GM19395 (cell line): ENCODE data around the gene VEGFA.

ENCODE experiments used
- ATAC-seq: cut with Tn5 transposase; IDR thresholded peaks from one replicate; pipeline ENCODE4 v1.9.1; 2021; ENCODE audit warnings: mild to moderate bottlenecking, moderate library complexity; ENCODE audit not compliant: unreplicated experiment

VEGFA gene

GRCh38 chr6:43771858-43772680 lies 2.1 kb downstream of the VEGFA start:
- no peak for ATAC-seq

GRCh38 chr6:43772681-43773049 lies 2.7 kb downstream of the VEGFA start:
- no peak for ATAC-seq

- ATAC-seq = peak; percentile 32
Measured at GRCh38 chr6:43773050-43773979, 3.3 kb downstream of the VEGFA start.

- ATAC-seq = no peak
Measured at GRCh38 chr6:43773980-43774775, 4.2 kb downstream of the VEGFA start.

GRCh38 chr6:43774776-43775534 lies 4.9 kb downstream of the VEGFA start:
- ATAC-seq = no peak

GRCh38 chr6:43775535-43775885 lies 5.5 kb downstream of the VEGFA start:
- no peak for ATAC-seq

GRCh38 chr6:43776115-43776798 lies 6.2 kb downstream of the VEGFA start:
- no peak for ATAC-seq

GRCh38 chr6:43776799-43777776 lies 7.1 kb downstream of the VEGFA start:
- no peak for ATAC-seq

GRCh38 chr6:43778131-43778855 lies 8.3 kb downstream of the VEGFA start:
- no peak for ATAC-seq

GRCh38 chr6:43778976-43779851 lies 9.2 kb downstream of the VEGFA start:
- ATAC-seq = no peak

- ATAC-seq = no peak
Measured at GRCh38 chr6:43779852-43780236, 9.8 kb downstream of the VEGFA start.

GRCh38 chr6:43780293-43780692 lies 10.3 kb downstream of the VEGFA start:
- no peak for ATAC-seq

GRCh38 chr6:43780941-43781928 lies 11.2 kb downstream of the VEGFA start:
- no peak for ATAC-seq

GRCh38 chr6:43781941-43782704 lies 12.1 kb downstream of the VEGFA start:
- no peak for ATAC-seq
